C4-2B (cell line): Measurements from ENCODE around the gene EPSTI1.

Experiments
- H3K27ac ChIP-seq: fragments of 450-650 bp; 2 replicates; pipeline ENCODE4 v1.5.1; 2017
- CTCF ChIP-seq: fragments of 450-650 bp; conservative IDR thresholded peaks from 2 replicates; pipeline ENCODE4 v1.5.1; 2017; ENCODE audit warnings: mild to moderate bottlenecking
- ZFX ChIP-seq: fragments of 450-650 bp; IDR thresholded peaks from 2 replicates; pipeline ENCODE4 v1.6.1; 2017

EPSTI1 gene

GRCh38 chr13:42876270-42876714 lies 115.7 kb downstream of the EPSTI1 start:
- H3K27ac ChIP-seq, result no peak overlapping the region
- TF ChIP-seq CTCF (no peak), ZFX (no peak)

GRCh38 chr13:42875475-42876269 lies 116.4 kb downstream of the EPSTI1 start:
- no peak overlapping the region for H3K27ac ChIP-seq
- no peak for TF ChIP-seq ZFX
- TF ChIP-seq CTCF, result no peak

- TF ChIP-seq CTCF, result no peak
- TF ChIP-seq ZFX, result no peak
- no peak overlapping the region for H3K27ac ChIP-seq
Observed at GRCh38 chr13:42874221-42874620, 117.8 kb downstream of the EPSTI1 start.

GRCh38 chr13:42873081-42873480 lies 119.0 kb downstream of the EPSTI1 start:
- no peak overlapping the region for H3K27ac ChIP-seq
- TF ChIP-seq ZFX (no peak), CTCF (no peak)

GRCh38 chr13:42867232-42867631 lies 124.8 kb downstream of the EPSTI1 start:
- TF ChIP-seq CTCF (no peak), ZFX (no peak)
- H3K27ac ChIP-seq, result no peak overlapping the region

- H3K27ac ChIP-seq, result no peak overlapping the region
Observed at GRCh38 chr13:42865768-42866102, 126.3 kb downstream of the EPSTI1 start.

More at GRCh38 chr13:42865768-42866102, 126.3 kb downstream of the EPSTI1 start:
- no peak for TF ChIP-seq CTCF
